Measurements from ENCODE around the gene RUNDC1.

- TF ChIP-seq POLR2A (IDR thresholded peaks at IDR 0.05): no peak
- no peak for TF ChIP-seq CTCF (IDR thresholded peaks at IDR 0.05)
Observed at GRCh38 chr17:43027091-43028032, 47.0 kb downstream of the RUNDC1 start.

Data from lower leg skin (tissue), 3 donors.